Measurements from ENCODE around the gene PHACTR1. TPM values are rescaled to one million over a fixed set of nuclear protein-coding genes. Genes with fewer than 3 reads are reported as not detected.

The PHACTR1 gene
- total RNA-seq, 1 experiment from 2014 or later = 15.5 TPM

DNA sequence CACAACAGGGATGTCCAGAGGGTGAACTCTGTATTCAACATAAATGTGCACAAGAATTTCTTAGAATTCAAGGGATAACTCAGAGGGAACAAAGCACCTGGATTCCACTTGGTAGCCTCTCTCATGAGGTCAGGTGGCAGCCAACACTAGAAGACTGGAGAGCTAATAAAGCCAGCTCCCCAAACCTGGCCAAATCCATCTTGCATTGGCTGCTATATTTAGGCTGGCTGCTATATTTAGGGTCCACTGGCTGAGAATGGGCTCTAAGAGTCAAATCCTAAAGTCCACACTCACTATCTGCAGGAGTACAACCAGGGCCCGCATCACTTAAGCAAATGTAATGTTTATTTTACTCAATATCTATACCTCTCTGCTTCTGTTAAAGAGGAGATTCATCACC is 591.8 kb downstream of the PHACTR1 start:
- ATAC-seq = no peak
- Mint-ChIP-seq H3K4me1 (no peaks in the 10 kb centered on the region), H3K36me3 (peaks cover 48% of the 10 kb centered on the region), H3K4me3 (no peak overlapping the region), H3K27ac (no peak overlapping the region), H3K27me3 (ENCODE audit: low read depth) (no peaks in the 10 kb centered on the region), H3K9me3 (no peaks in the 10 kb centered on the region)
- no peak for DNase-seq (ENCODE audit: low spot score)
- no peak for TF ChIP-seq ETV6 (CRISPR knock-in tag; IDR thresholded peaks at IDR 0.05)
- TF ChIP-seq, protein P1, sequence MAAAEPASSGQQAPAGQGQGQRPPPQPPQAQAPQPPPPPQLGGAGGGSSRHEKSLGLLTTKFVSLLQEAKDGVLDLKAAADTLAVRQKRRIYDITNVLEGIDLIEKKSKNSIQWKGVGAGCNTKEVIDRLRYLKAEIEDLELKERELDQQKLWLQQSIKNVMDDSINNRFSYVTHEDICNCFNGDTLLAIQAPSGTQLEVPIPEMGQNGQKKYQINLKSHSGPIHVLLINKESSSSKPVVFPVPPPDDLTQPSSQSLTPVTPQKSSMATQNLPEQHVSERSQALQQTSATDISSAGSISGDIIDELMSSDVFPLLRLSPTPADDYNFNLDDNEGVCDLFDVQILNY (CRISPR knock-in tag; IDR thresholded peaks at IDR 0.05) = no peak
- no peak for TF ChIP-seq TEAD4 (CRISPR knock-in tag; IDR thresholded peaks at IDR 0.05)
- TF ChIP-seq, protein P2, sequence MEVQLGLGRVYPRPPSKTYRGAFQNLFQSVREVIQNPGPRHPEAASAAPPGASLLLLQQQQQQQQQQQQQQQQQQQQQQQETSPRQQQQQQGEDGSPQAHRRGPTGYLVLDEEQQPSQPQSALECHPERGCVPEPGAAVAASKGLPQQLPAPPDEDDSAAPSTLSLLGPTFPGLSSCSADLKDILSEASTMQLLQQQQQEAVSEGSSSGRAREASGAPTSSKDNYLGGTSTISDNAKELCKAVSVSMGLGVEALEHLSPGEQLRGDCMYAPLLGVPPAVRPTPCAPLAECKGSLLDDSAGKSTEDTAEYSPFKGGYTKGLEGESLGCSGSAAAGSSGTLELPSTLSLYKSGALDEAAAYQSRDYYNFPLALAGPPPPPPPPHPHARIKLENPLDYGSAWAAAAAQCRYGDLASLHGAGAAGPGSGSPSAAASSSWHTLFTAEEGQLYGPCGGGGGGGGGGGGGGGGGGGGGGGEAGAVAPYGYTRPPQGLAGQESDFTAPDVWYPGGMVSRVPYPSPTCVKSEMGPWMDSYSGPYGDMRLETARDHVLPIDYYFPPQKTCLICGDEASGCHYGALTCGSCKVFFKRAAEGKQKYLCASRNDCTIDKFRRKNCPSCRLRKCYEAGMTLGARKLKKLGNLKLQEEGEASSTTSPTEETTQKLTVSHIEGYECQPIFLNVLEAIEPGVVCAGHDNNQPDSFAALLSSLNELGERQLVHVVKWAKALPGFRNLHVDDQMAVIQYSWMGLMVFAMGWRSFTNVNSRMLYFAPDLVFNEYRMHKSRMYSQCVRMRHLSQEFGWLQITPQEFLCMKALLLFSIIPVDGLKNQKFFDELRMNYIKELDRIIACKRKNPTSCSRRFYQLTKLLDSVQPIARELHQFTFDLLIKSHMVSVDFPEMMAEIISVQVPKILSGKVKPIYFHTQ (CRISPR knock-in tag; IDR thresholded peaks at IDR 0.05) = no peak
- TF ChIP-seq ZNF232 (CRISPR knock-in tag; IDR thresholded peaks at IDR 0.05) = no peak
- ChIA-PET CTCF (interaction anchor here (0.6 kb wide), 1 partner anchor 167 kb away, joined by 4 read pairs; no protein-coding TSS in a partner anchor), POLR2A (no interaction called here)

DNA sequence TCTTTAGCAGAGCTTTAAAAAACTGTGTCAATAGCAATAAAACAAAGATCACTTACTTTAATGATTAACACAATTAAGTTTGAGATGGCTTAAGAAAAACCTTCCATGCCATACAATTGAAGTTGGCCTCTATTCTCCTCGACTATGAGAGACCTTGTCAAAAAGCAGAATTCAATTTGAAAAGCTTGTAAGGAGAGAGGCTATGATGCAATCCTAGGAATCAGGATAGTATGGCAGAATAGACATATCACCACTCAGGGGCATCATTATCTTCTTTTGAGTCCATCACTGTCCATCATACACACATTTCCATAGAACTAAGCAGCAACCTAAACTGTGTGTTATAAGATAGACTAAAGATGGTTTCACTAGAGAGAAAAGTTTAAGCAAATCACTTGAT is 594.6 kb downstream of the PHACTR1 start:
- H3K4me3 Mint-ChIP-seq = no peak overlapping the region
- H3K4me1 Mint-ChIP-seq = no peaks in the 10 kb centered on the region
- H3K27ac Mint-ChIP-seq = no peak overlapping the region
- H3K9me3 Mint-ChIP-seq = no peaks in the 10 kb centered on the region
- no peaks in the 10 kb centered on the region for H3K27me3 Mint-ChIP-seq (ENCODE audit: low read depth)
- ChIA-PET CTCF (no interaction called here), POLR2A (interaction anchor here (0.6 kb wide), 1 partner anchor 348 kb away, joined by 3 read pairs; no protein-coding TSS in a partner anchor)
- DNase-seq (ENCODE audit: low spot score) (no peak), ATAC-seq (no peak)
- peaks cover 55% of the 10 kb centered on the region for H3K36me3 Mint-ChIP-seq
- TF ChIP-seq FOXJ3 (CRISPR knock-in tag; IDR thresholded peaks at IDR 0.05; ENCODE audit: borderline replicate concordance) (no peak), KAT7 (CRISPR knock-in tag; IDR thresholded peaks at IDR 0.05; ENCODE audit: borderline replicate concordance) (no peak)
- TF ChIP-seq, protein P3, sequence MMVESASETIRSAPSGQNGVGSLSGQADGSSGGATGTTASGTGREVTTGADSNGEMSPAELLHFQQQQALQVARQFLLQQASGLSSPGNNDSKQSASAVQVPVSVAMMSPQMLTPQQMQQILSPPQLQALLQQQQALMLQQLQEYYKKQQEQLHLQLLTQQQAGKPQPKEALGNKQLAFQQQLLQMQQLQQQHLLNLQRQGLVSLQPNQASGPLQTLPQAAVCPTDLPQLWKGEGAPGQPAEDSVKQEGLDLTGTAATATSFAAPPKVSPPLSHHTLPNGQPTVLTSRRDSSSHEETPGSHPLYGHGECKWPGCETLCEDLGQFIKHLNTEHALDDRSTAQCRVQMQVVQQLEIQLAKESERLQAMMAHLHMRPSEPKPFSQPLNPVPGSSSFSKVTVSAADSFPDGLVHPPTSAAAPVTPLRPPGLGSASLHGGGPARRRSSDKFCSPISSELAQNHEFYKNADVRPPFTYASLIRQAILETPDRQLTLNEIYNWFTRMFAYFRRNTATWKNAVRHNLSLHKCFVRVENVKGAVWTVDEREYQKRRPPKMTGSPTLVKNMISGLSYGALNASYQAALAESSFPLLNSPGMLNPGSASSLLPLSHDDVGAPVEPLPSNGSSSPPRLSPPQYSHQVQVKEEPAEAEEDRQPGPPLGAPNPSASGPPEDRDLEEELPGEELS (CRISPR knock-in tag; IDR thresholded peaks at IDR 0.05) = no peak
- TF ChIP-seq, protein P4, sequence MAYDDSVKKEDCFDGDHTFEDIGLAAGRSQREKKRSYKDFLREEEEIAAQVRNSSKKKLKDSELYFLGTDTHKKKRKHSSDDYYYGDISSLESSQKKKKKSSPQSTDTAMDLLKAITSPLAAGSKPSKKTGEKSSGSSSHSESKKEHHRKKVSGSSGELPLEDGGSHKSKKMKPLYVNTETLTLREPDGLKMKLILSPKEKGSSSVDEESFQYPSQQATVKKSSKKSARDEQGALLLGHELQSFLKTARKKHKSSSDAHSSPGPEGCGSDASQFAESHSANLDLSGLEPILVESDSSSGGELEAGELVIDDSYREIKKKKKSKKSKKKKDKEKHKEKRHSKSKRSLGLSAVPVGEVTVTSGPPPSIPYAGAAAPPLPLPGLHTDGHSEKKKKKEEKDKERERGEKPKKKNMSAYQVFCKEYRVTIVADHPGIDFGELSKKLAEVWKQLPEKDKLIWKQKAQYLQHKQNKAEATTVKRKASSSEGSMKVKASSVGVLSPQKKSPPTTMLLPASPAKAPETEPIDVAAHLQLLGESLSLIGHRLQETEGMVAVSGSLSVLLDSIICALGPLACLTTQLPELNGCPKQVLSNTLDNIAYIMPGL (CRISPR knock-in tag; IDR thresholded peaks at IDR 0.05) = no peak

DNA sequence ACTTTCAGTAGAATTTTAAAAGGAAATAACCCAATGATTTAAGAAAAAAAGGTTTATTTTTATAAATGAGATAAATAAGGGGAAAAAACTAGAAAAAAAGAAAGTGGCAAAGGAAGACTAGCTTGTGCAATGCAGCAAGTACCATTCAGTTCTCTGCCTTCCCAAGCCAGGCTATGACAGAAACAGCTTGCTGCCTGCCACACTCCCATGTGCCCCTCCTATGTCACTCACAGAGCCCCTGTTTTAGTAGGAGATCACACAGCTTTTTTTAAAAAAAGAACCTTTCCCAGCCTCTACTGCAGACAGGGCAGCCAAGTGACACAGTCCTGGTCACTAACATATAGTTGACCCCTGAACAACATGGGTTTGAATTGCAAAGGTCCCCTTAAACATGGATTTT is 598.2 kb downstream of the PHACTR1 start:
- ChIA-PET POLR2A (no interaction called here), CTCF (no interaction called here)
- ATAC-seq = no peak
- H3K9me3 Mint-ChIP-seq = no peaks in the 10 kb centered on the region
- H3K27me3 Mint-ChIP-seq (ENCODE audit: low read depth) = no peaks in the 10 kb centered on the region
- H3K36me3 Mint-ChIP-seq = peaks cover 66% of the 10 kb centered on the region
- TF ChIP-seq, protein P4 (CRISPR knock-in tag; IDR thresholded peaks at IDR 0.05) = no peak
- TF ChIP-seq, protein P5, sequence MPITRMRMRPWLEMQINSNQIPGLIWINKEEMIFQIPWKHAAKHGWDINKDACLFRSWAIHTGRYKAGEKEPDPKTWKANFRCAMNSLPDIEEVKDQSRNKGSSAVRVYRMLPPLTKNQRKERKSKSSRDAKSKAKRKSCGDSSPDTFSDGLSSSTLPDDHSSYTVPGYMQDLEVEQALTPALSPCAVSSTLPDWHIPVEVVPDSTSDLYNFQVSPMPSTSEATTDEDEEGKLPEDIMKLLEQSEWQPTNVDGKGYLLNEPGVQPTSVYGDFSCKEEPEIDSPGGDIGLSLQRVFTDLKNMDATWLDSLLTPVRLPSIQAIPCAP (CRISPR knock-in tag; IDR thresholded peaks at IDR 0.05) = no peak
- TF ChIP-seq FOXK1 (CRISPR knock-in tag; IDR thresholded peaks at IDR 0.05) = no peak
- no peak overlapping the region for H3K4me3 Mint-ChIP-seq
- no peaks in the 10 kb centered on the region for H3K4me1 Mint-ChIP-seq
- DNase-seq (ENCODE audit: low spot score) = no peak
- no peak overlapping the region for H3K27ac Mint-ChIP-seq

Measured in WTC11 (cell line).